ENCODE data around the gene PDZD2.

Gene PDZD2

GRCh38 chr5:31924005-31924404 lies 285.1 kb downstream of the PDZD2 start:
- no peak for DNase-seq (ENCODE audit: low read depth, low spot score)

GRCh38 chr5:31931874-31932273 lies 292.9 kb downstream of the PDZD2 start:
- no peak for DNase-seq (ENCODE audit: low read depth, low spot score)

GRCh38 chr5:31934156-31934555 lies 295.2 kb downstream of the PDZD2 start:
- DNase-seq (ENCODE audit: low read depth, low spot score) = no peak

- DNase-seq (ENCODE audit: low read depth, low spot score) = no peak
These were observed 296.8 kb downstream of the PDZD2 start for GRCh38 chr5:31935496-31936369.

- no peak for DNase-seq (ENCODE audit: low read depth, low spot score)
These were observed 297.8 kb downstream of the PDZD2 start for GRCh38 chr5:31936683-31937082.

- no peak for DNase-seq (ENCODE audit: low read depth, low spot score)
These were observed 298.3 kb downstream of the PDZD2 start for GRCh38 chr5:31937226-31937625.

- no peak for DNase-seq (ENCODE audit: low read depth, low spot score)
These were observed 298.8 kb downstream of the PDZD2 start for GRCh38 chr5:31937703-31938102.

GRCh38 chr5:31939151-31939550 lies 300.2 kb downstream of the PDZD2 start:
- no peak for DNase-seq (ENCODE audit: low read depth, low spot score)

GRCh38 chr5:31941151-31941755 lies 302.3 kb downstream of the PDZD2 start:
- DNase-seq (ENCODE audit: low read depth, low spot score) = no peak

GRCh38 chr5:31942546-31942945 lies 303.6 kb downstream of the PDZD2 start:
- DNase-seq (ENCODE audit: low read depth, low spot score) = no peak

- DNase-seq (ENCODE audit: low read depth, low spot score) = no peak
These were observed 305.9 kb downstream of the PDZD2 start for GRCh38 chr5:31944684-31945445.

GRCh38 chr5:31948006-31948405 lies 309.1 kb downstream of the PDZD2 start:
- no peak for DNase-seq (ENCODE audit: low read depth, low spot score)

GRCh38 chr5:31952067-31952466 lies 313.1 kb downstream of the PDZD2 start:
- no peak for DNase-seq (ENCODE audit: low read depth, low spot score)

GRCh38 chr5:31954091-31954490 lies 315.2 kb downstream of the PDZD2 start:
- DNase-seq (ENCODE audit: low read depth, low spot score) = no peak

- DNase-seq (ENCODE audit: low read depth, low spot score) = no peak
These were observed 318.2 kb downstream of the PDZD2 start for GRCh38 chr5:31957151-31957550.

GRCh38 chr5:31962351-31962751 lies 323.4 kb downstream of the PDZD2 start:
- no peak for DNase-seq (ENCODE audit: low read depth, low spot score)

GRCh38 chr5:31962871-31963307 lies 324.0 kb downstream of the PDZD2 start:
- DNase-seq (ENCODE audit: low read depth, low spot score) = no peak

- no peak for DNase-seq (ENCODE audit: low read depth, low spot score)
These were observed 324.6 kb downstream of the PDZD2 start for GRCh38 chr5:31963358-31964006.

- DNase-seq (ENCODE audit: low read depth, low spot score) = no peak
These were observed 325.1 kb downstream of the PDZD2 start for GRCh38 chr5:31964007-31964360.

- no peak for DNase-seq (ENCODE audit: low read depth, low spot score)
These were observed 326.3 kb downstream of the PDZD2 start for GRCh38 chr5:31965227-31965626.

- no peak for DNase-seq (ENCODE audit: low read depth, low spot score)
These were observed 328.0 kb downstream of the PDZD2 start for GRCh38 chr5:31966936-31967335.

- DNase-seq (ENCODE audit: low read depth, low spot score) = no peak
These were observed 328.5 kb downstream of the PDZD2 start for GRCh38 chr5:31967461-31967860.
